Kidney (tissue), 14 donors: ENCODE data around the gene MRPL34. TPM values are rescaled to one million over a fixed set of nuclear protein-coding genes. Genes with fewer than 3 reads are reported as not detected.

Experiments
- DNase-seq, 5 donors: peaks; one replicate each; pipeline ENCODE4 v3.0.0-alpha.2; 2013 to 2020
- FAIRE-seq: peaks from 2 replicates; lab custom pipeline; 2012; peaks lifted over from hg19 to GRCh38; lab: Jason Lieb, UNC
- H3K27ac ChIP-seq, 2 donors: one replicate each; pipeline ENCODE4 v1.7.0; 2013; ENCODE audit warnings: low read depth in 2 of 2, low read length in 2 of 2, inconsistent platforms in 1 of 2
- H3K27me3 ChIP-seq: one replicate; pipeline ENCODE4 v1.7.1; 2013; ENCODE audit warnings: low read length, inconsistent platforms; ENCODE audit not compliant: control insufficient read depth, insufficient read depth
- H3K36me3 ChIP-seq, 3 donors: one replicate each; pipeline versions ENCODE4 v1.7.0 to v1.7.1; 2013; ENCODE audit warnings: low read length in 3 of 3, control low read depth in 1 of 3, inconsistent platforms in 1 of 3; ENCODE audit not compliant: insufficient read depth in 3 of 3, control insufficient read depth in 2 of 3
- H3K4me1 ChIP-seq, 3 donors: one replicate each; pipeline versions ENCODE4 v1.7.0 to v1.7.1; 2013; ENCODE audit warnings: low read length in 3 of 3, inconsistent platforms in 1 of 3, low read depth in 1 of 3; ENCODE audit not compliant: control insufficient read depth in 2 of 3, insufficient read depth in 2 of 3
- H3K4me3 ChIP-seq, 3 donors: one replicate each; pipeline versions ENCODE4 v1.7.0 to v1.8.1; 2013; ENCODE audit warnings: low read length in 3 of 3, control low read depth in 1 of 3, inconsistent platforms in 1 of 3
- H3K9ac ChIP-seq, 3 donors: one replicate each; pipeline versions ENCODE4 v1.7.0 to v1.7.1; 2013; ENCODE audit warnings: low read length in 3 of 3, control low read depth in 1 of 3, inconsistent platforms in 1 of 3
- H3K9me3 ChIP-seq, 3 donors: one replicate each; pipeline versions ENCODE4 v1.7.0 to v1.7.1; 2013; ENCODE audit warnings: low read length in 3 of 3, control low read depth in 1 of 3, inconsistent platforms in 1 of 3; ENCODE audit not compliant: control insufficient read depth in 2 of 3, insufficient read depth in 1 of 3
- CTCF ChIP-seq: IDR thresholded peaks from 3 replicates; pipeline ENCODE4 v1.5.1; 2012; ENCODE audit warnings: mild to moderate bottlenecking, moderate library complexity, borderline replicate concordance; ENCODE audit not compliant: insufficient read depth; ENCODE audit errors: extremely low read depth
- intact Hi-C: fragments of 100-400 bp; cut with DNase I; formaldehyde crosslinking; loops from one replicate; pipeline ENCODE4 v1.11.1; 2022
- polyA plus RNA-seq: library from polyadenylated mRNA; stranded (reverse); fragments of 350-450 nt; fragmentation: Illumina TruSeq; extraction: RNeasy Lipid Tissue Mini Kit (QIAGEN cat#74804); gene quantifications from one replicate; pipeline ENCODE4 v1.2.3, GENCODE V29; 2014; ENCODE audit warnings: low read depth, low replicate concordance; ENCODE audit not compliant: insufficient read depth
- total RNA-seq: library from RNA; stranded (reverse); fragmentation: NEBNext Ultra II Directional; extraction: Animal tissue kit (Norgen Biotek cat#: 25700); gene quantifications from one replicate; pipeline ENCODE4 v1.2.1, GENCODE V29; 2021
- donor health status: control.
- donor health status: control.
- donor health status: control.
- donor health status: control.
- donor health status: control.
- donor health status: DM: yes; HTN: yes; CAD: no.
- donor health status: Normal renal cell carcinoma (clear cell type).

MRPL34 gene
- total and polyA plus RNA-seq, 2 donors from 2014 or later, result 59.3 to 369 TPM

- DNase-seq (peak; percentile 60 to 93 (median 78)), FAIRE-seq (no peak)
- Histone ChIP-seq H3K9ac (no peak overlapping the region), H3K27me3 (no peaks in the 10 kb centered on the region), H3K4me1 (peaks cover 0 to 7% (median 0%) of the 10 kb centered on the region in 3 donors), H3K9me3 (no peaks in the 10 kb centered on the region), H3K4me3 (peak overlapping the region in 1 of 3 donors; percentile 17), H3K36me3 (no peaks in the 10 kb centered on the region), H3K27ac (peak overlapping the region; percentile 38 to 72)
- no peak for TF ChIP-seq CTCF
- intact Hi-C loops, result no loop called here
Measured at GRCh38 chr19:17348700-17349099, 43.0 kb downstream of the MRPL34 start.

- no peaks in the 10 kb centered on the region for H3K27me3 ChIP-seq
- DNase-seq (no peak), FAIRE-seq (no peak)
- no peak overlapping the region for H3K9ac ChIP-seq
- no peaks in the 10 kb centered on the region for H3K9me3 ChIP-seq
- H3K4me3 ChIP-seq, result no peak overlapping the region
- TF ChIP-seq CTCF, result no peak
- H3K4me1 ChIP-seq, result peaks cover 0 to 7% (median 0%) of the 10 kb centered on the region in 3 donors
- no peak overlapping the region for H3K27ac ChIP-seq
- intact Hi-C loops, result no loop called here
- H3K36me3 ChIP-seq, result no peaks in the 10 kb centered on the region
Measured at GRCh38 chr19:17351815-17352435, 46.3 kb downstream of the MRPL34 start.

GRCh38 chr19:17352608-17353280, 47.1 kb downstream of the MRPL34 start:
- Histone ChIP-seq H3K9me3 (no peaks in the 10 kb centered on the region), H3K4me3 (no peak overlapping the region), H3K27ac (no peak overlapping the region), H3K9ac (no peak overlapping the region), H3K36me3 (no peaks in the 10 kb centered on the region), H3K27me3 (no peaks in the 10 kb centered on the region), H3K4me1 (peaks cover 0 to 5% (median 0%) of the 10 kb centered on the region in 3 donors)
- TF ChIP-seq CTCF, result no peak
- DNase-seq (peak in 1 of 5 donors; percentile 79), FAIRE-seq (no peak)
- intact Hi-C loops, result no loop called here
